Neuron (in vitro differentiated cells): ENCODE measurements around the gene CENPX.

Source experiments
- H2AFZ ChIP-seq: one replicate; pipeline ENCODE4 v1.6.1; 2013; ENCODE audit warnings: low read depth, mild to moderate bottlenecking, inconsistent platforms, low read length, moderate library complexity
- H3K27me3 ChIP-seq: one replicate; pipeline ENCODE4 v1.6.1; 2013; ENCODE audit warnings: low read length; ENCODE audit not compliant: insufficient read depth
- H3K36me3 ChIP-seq: one replicate; pipeline ENCODE4 v1.6.1; 2013; ENCODE audit warnings: low read length; ENCODE audit not compliant: insufficient read depth
- H3K4me1 ChIP-seq: one replicate; pipeline ENCODE4 v1.6.1; 2013; ENCODE audit warnings: low read length; ENCODE audit not compliant: insufficient read depth
- H3K4me3 ChIP-seq: 2 replicates; pipeline ENCODE4 v1.5.1; 2013; ENCODE audit warnings: mild to moderate bottlenecking, low read length, moderate library complexity
- H3K9me3 ChIP-seq: one replicate; pipeline ENCODE4 v1.6.1; 2013; ENCODE audit warnings: low read length

CENPX gene

DNA sequence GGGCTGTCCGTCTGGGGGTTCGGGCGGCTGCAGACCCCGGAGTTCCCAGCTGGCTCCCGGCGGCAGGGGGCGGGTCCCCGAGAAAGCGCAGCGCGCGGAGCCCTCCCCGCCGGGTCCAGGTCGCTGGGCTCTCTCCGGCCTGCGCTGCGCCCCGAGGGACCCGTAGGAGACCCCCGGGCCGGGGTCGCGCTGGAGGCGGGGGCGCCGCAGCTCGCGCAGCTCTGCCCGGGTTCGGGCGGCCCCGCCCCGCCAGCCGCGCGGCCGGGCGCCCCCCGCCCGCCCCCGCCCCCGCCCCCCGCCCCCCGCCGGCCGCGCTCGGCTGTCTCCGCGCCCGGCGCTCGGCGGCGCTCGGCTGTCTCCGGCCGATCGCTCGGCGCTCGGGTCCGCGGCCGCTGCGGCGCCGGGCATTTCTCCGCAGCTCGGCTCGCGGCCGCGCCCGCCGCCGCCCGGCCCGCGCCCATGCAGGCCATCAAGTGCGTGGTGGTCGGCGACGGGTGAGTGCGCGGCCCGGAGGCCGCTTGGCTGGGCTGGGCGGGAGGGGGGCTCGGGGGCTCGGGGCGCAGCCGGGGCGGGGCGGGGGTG, 8.7 kb upstream of the CENPX start, which contains the start of gene RAC3:
Gene RAC3 (plus strand): TSS at position 376 of the 582 bp plus-strand sequence. CDS start 84 bp downstream, at position 460.
- Histone ChIP-seq H3K9me3 (no peaks in the 10 kb centered on the region), H3K4me1 (peaks cover 27% of the 10 kb centered on the region), H2AFZ (peak within 1 kb of the TSS; percentile 74), H3K27me3 (no peaks in the 10 kb centered on the region), H3K4me3 (peak within 1 kb of the TSS; percentile 39), H3K36me3 (peaks cover 7% of the 10 kb centered on the region)

DNA sequence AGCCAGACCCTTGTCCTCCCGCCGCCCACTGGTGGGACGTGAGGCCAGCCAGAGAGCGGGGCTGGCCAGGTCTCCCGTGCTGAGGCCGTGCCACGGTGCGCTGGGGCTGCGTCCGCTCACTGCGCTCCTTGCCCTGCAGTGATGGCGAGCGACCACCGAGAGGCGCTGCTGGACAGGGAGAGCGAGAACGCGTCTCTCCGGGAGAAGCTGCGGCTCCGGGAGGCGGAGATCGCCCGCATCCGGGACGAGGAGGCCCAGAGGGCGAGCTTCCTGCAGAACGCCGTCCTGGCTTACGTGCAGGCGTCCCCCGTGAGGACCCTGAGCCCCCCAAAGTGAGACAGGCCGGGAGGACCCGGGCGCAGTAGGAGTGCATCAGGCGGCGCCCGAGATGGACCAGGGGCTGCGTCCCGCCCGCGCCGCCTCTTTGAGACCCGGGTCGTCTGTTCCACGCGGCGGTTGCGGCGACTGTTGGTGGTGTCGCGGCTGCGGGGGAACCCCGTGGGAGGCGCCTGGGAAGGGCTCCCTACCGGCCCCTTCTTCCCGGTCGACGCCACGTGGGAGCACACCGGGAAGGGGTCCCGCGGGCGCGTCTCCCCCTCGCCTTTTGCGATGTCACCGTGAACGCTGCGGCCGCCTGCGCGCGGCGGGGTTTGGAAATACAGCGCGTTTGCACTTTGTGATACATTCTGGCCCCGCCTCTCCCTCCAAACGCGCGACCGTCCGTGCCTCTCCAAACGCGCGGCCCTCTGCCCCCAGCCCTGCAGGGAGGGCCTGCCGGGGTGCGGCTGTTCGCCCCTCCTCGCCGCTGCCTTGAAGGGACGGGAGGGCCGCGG, 8.0 kb upstream of the CENPX start:
- Histone ChIP-seq H3K4me1 (peaks cover 21% of the 10 kb centered on the region), H2AFZ (peak overlapping the region; percentile 74), H3K9me3 (no peaks in the 10 kb centered on the region), H3K27me3 (no peaks in the 10 kb centered on the region), H3K36me3 (peaks cover 5% of the 10 kb centered on the region), H3K4me3 (peak overlapping the region; percentile 38)

DNA sequence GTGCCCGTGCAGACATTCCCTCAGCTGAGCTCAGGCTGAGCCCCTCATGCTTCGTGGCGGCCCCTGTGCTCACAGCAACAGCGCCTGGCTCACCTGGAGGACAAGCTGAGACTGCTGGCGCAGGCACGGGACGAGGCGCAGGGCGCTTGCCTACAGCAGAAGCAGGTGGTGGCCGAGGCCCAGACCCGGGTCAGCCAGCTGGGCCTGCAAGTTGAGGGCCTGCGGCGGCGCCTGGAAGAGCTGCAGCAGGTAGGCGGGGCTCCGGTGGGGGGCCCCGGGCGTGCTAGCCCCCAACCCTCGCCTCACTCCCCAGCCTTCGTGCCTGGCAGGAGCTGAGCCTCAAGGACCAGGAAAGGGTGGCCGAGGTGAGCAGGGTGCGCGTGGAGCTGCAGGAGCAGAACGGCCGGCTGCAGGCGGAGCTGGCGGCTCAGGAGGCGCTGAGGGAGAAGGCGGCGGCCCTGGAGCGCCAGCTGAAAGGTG, 7.4 kb upstream of the CENPX start:
- no peak overlapping the region for H2AFZ ChIP-seq
- H3K9me3 ChIP-seq: no peaks in the 10 kb centered on the region
- peaks cover 21% of the 10 kb centered on the region for H3K4me1 ChIP-seq
- no peak overlapping the region for H3K4me3 ChIP-seq
- H3K36me3 ChIP-seq: no peaks in the 10 kb centered on the region
- no peaks in the 10 kb centered on the region for H3K27me3 ChIP-seq

DNA sequence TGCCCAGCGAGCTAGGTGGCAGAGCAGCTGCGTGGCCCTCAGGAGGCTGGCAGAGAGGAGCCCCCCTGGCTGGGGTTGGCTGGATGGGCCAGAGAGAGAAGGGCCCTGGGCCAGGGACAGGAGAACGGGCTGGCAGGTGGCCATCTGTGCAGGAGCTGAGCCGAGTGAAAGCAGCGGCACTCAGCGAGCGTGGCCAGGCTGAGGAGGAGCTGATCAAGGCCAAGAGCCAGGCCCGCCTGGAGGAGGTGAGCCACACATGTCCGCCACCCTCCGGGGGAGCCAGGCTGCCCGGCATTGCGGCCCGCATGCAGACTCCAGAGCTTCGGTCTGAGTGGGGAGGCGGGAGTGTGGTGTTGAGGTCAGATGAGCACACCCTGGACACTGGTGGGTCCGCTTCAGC, 6.7 kb upstream of the CENPX start:
- H3K4me3 ChIP-seq: no peak overlapping the region
- no peaks in the 10 kb centered on the region for H3K27me3 ChIP-seq
- H3K9me3 ChIP-seq: no peaks in the 10 kb centered on the region
- H3K36me3 ChIP-seq: no peaks in the 10 kb centered on the region
- peaks cover 25% of the 10 kb centered on the region for H3K4me1 ChIP-seq
- no peak overlapping the region for H2AFZ ChIP-seq

DNA sequence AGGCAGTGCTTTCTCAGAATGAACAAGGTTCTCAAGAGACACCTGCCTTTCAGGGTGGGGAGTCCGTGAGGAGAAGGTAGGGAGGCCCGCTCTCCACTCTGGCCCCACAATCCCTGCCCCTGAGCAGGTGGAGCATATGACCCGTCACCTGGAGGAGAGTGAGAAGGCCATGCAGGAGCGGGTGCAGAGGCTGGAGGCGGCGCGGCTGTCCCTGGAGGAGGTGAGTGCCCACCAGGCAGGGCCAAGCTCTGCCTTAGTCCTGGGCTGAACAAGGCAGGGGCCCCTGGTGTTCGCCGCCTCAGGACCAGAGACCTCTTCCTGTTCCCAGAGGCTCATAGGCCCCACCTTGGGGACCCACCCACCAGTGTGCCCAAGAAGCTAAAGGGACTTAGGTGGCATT, 6.3 kb upstream of the CENPX start:
- H2AFZ ChIP-seq: no peak overlapping the region
- H3K27me3 ChIP-seq: no peaks in the 10 kb centered on the region

DNA sequence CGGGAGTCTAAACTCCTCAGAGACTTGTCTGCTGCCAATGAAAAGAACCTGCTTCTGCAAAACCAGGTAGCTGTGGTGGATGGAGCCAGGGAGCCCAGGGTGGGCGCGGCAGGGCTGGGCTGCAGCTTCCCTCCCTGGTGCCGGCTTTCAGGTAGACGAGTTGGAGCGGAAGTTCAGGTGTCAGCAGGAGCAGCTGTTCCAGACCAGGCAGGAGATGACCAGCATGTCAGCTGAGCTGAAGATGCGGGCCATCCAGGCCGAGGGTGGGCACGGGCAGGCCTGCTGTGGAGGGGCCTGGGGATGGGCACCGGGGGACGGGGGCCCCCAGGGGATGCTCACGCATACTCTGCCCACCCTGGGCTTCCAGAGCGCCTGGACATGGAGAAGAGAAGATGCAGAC, 5.6 kb upstream of the CENPX start:
- Histone ChIP-seq H2AFZ (no peak overlapping the region), H3K36me3 (no peaks in the 10 kb centered on the region), H3K4me1 (peaks cover 31% of the 10 kb centered on the region), H3K27me3 (no peaks in the 10 kb centered on the region), H3K9me3 (no peaks in the 10 kb centered on the region), H3K4me3 (no peak overlapping the region)

More for the DNA sequence above, 6.3 kb upstream of the CENPX start:
- H3K4me1 ChIP-seq: peaks cover 26% of the 10 kb centered on the region
- H3K36me3 ChIP-seq: no peaks in the 10 kb centered on the region
- H3K9me3 ChIP-seq: no peaks in the 10 kb centered on the region
- H3K4me3 ChIP-seq: no peak overlapping the region

GRCh38 chr17:82025401-82026107, 2.9 kb upstream of the CENPX start:
- Histone ChIP-seq H3K4me1 (peaks cover 28% of the 10 kb centered on the region), H3K27me3 (no peaks in the 10 kb centered on the region), H2AFZ (no peak overlapping the region), H3K36me3 (no peaks in the 10 kb centered on the region), H3K4me3 (no peak overlapping the region), H3K9me3 (no peaks in the 10 kb centered on the region)

DNA sequence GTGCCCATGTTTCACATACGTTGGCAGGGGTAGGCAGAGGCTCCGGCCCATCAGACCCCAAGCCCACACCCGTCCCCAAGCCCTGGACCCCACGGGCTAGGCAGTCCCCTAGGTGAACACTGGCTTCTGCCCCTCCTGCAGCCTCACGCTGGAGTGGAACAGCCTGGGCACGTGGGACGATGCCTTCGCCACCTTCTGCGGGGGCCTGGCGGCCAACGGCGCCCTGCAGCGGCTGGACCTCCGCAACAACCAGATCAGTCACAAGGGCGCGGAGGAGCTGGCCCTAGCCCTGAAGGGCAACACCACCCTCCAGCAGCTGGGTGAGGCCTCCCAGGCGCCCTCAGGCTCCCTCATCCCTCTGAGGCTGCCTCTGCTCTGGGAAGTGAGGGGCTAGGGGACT, 2.2 kb upstream of the CENPX start:
- Histone ChIP-seq H2AFZ (no peak overlapping the region), H3K9me3 (no peaks in the 10 kb centered on the region), H3K4me1 (peaks cover 26% of the 10 kb centered on the region), H3K36me3 (no peaks in the 10 kb centered on the region), H3K27me3 (no peaks in the 10 kb centered on the region), H3K4me3 (no peak overlapping the region)

GRCh38 chr17:82023447-82024241, 966 bp upstream of the CENPX start:
- Histone ChIP-seq H3K9me3 (no peaks in the 10 kb centered on the region), H3K4me1 (peaks cover 25% of the 10 kb centered on the region), H3K27me3 (no peaks in the 10 kb centered on the region), H3K36me3 (no peaks in the 10 kb centered on the region), H3K4me3 (peak overlapping the region; percentile 81), H2AFZ (peak overlapping the region; percentile 58)

DNA sequence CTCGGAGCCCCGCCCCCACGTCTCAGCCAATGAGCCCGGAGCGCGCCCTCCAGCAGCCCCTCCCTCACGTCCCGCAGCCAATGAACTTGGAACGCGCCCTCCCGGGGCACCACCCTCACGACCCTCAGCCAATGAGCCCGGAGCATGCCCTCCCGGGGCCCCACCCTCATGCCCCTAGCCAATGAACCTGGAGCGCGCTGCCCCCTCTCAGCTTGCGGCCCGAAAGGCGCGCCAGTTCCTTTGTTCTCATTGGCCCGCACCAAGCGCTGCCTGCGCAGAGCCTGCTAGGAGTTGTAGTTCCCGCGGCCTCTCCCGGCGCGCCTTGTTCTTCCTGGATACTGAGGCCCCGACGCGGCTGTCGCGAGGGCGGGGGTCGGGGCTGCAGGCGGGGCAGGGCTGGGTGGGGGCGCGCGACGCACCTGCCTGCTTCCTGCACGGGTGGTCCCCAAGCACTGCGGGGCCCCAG, 336 bp upstream of the CENPX start, which contains the start of gene LRRC45:
Gene LRRC45 (plus strand): TSS at position 325 of the 466 bp plus-strand sequence. CDS start 339 bp downstream, outside the sequence.
- Histone ChIP-seq H3K4me1 (peaks cover 25% of the 10 kb centered on the region), H2AFZ (peak within 1 kb of the TSS; percentile 58), H3K36me3 (peaks cover 4% of the 10 kb centered on the region), H3K4me3 (peak within 1 kb of the TSS; percentile 84), H3K9me3 (no peaks in the 10 kb centered on the region), H3K27me3 (no peaks in the 10 kb centered on the region)

- Histone ChIP-seq H2AFZ (peak overlapping the region; percentile 32), H3K9me3 (no peaks in the 10 kb centered on the region), H3K4me3 (peak overlapping the region; percentile 84), H3K27me3 (no peaks in the 10 kb centered on the region), H3K36me3 (peaks cover 4% of the 10 kb centered on the region), H3K4me1 (peaks cover 25% of the 10 kb centered on the region)
These were observed 773 bp downstream of the CENPX start for GRCh38 chr17:82021900-82022309.

GRCh38 chr17:82021107-82021899, 1.4 kb downstream of the CENPX start:
- no peak overlapping the region for H2AFZ ChIP-seq
- H3K4me3 ChIP-seq: peak overlapping the region; percentile 84
- H3K36me3 ChIP-seq: peaks cover 4% of the 10 kb centered on the region
- peaks cover 25% of the 10 kb centered on the region for H3K4me1 ChIP-seq
- H3K27me3 ChIP-seq: no peaks in the 10 kb centered on the region
- no peaks in the 10 kb centered on the region for H3K9me3 ChIP-seq
